SK-N-SH treated with all-trans-retinoic acid at 6 μM for 48 hours (cell line): ENCODE results near the gene UBE2G1.

Experiments
- ATAC-seq: fragments of 200-7000 bp; cut with Tn5 transposase; 3 replicates; pipeline ENCODE4 v1.9.1; 2020; ENCODE audit warnings: mild to moderate bottlenecking, moderate library complexity
- ARNTL ChIP-seq: fragments of 450-650 bp; formaldehyde crosslinking; IDR thresholded peaks from 2 replicates; pipeline ENCODE4 v1.5.0; 2020; ENCODE audit warnings: low read depth, mild to moderate bottlenecking, moderate library complexity, borderline replicate concordance
- BACH2 ChIP-seq: fragments of 250-450 bp; sonication (Bioruptor Pico); IDR thresholded peaks from 2 replicates; pipeline ENCODE4 v1.9.0; 2021; ENCODE audit warnings: mild to moderate bottlenecking, borderline replicate concordance
- CSDC2 ChIP-seq: fragments of 250-450 bp; sonication (Bioruptor Pico); IDR thresholded peaks from 2 replicates; pipeline ENCODE4 v1.5.0; 2020; ENCODE audit warnings: mild to moderate bottlenecking, moderate library complexity
- GLIS3 ChIP-seq: fragments of 250-450 bp; sonication (Bioruptor Pico); IDR thresholded peaks from 2 replicates; pipeline ENCODE4 v1.5.0; 2020; ENCODE audit warnings: mild to moderate bottlenecking, moderate library complexity
- ISL1 ChIP-seq: fragments of 250-450 bp; sonication (Bioruptor Pico); IDR thresholded peaks from 2 replicates; pipeline ENCODE4 v2.1.2; 2022; ENCODE audit warnings: mild to moderate bottlenecking, moderate library complexity
- OSR1 ChIP-seq: fragments of 250-450 bp; sonication (Bioruptor Pico); IDR thresholded peaks from 2 replicates; pipeline ENCODE4 v1.8.0; 2022; ENCODE audit warnings: moderate library complexity, mild to moderate bottlenecking, inconsistent platforms
- PPARA ChIP-seq: fragments of 250-450 bp; sonication (Bioruptor Pico); IDR thresholded peaks from 2 replicates; pipeline ENCODE4 v1.5.0; 2020; ENCODE audit warnings: mild to moderate bottlenecking, borderline replicate concordance
- RARB ChIP-seq: fragments of 250-450 bp; sonication (Bioruptor Pico); IDR thresholded peaks from 2 replicates; pipeline ENCODE4 v1.8.0; 2021; ENCODE audit warnings: mild to moderate bottlenecking, moderate library complexity
- SNAI2 ChIP-seq: fragments of 250-450 bp; sonication (Bioruptor Pico); IDR thresholded peaks from 2 replicates; pipeline ENCODE4 v1.5.0; 2020; ENCODE audit warnings: mild to moderate bottlenecking, moderate library complexity
- TCF4 ChIP-seq: fragments of 250-450 bp; sonication (Bioruptor Pico); IDR thresholded peaks from 2 replicates; pipeline ENCODE4 v1.8.0; 2021; ENCODE audit warnings: mild to moderate bottlenecking, moderate library complexity, borderline replicate concordance
- TOX ChIP-seq: fragments of 250-450 bp; sonication (Bioruptor Pico); IDR thresholded peaks from 2 replicates; pipeline ENCODE4 v1.8.0; 2021; ENCODE audit warnings: mild to moderate bottlenecking, moderate library complexity, borderline replicate concordance
- ZFP3 ChIP-seq: fragments of 250-450 bp; sonication (Bioruptor Pico); IDR thresholded peaks from 2 replicates; pipeline ENCODE4 v1.5.0; 2020; ENCODE audit warnings: mild to moderate bottlenecking, moderate library complexity
- ZFP30 ChIP-seq: fragments of 450-650 bp; formaldehyde crosslinking; IDR thresholded peaks from 2 replicates; pipeline ENCODE4 v1.5.0; 2022; ENCODE audit warnings: mild to moderate bottlenecking, moderate library complexity
- ZNF565 ChIP-seq: fragments of 450-650 bp; formaldehyde crosslinking; conservative IDR thresholded peaks from 2 replicates; pipeline ENCODE4 v1.5.0; 2020; ENCODE audit warnings: low read depth, mild to moderate bottlenecking, moderate library complexity
- ZNF70 ChIP-seq: fragments of 450-650 bp; formaldehyde crosslinking; IDR thresholded peaks from 2 replicates; pipeline ENCODE4 v1.5.0; 2020; ENCODE audit warnings: mild to moderate bottlenecking, moderate library complexity
- TF ChIP-seq, protein P1 (sequence below): fragments of 250-450 bp; sonication (Bioruptor Pico); IDR thresholded peaks from 2 replicates; pipeline ENCODE4 v1.8.0; 2020; ENCODE audit warnings: mild to moderate bottlenecking, moderate library complexity, borderline replicate concordance
- TF ChIP-seq, protein P2 (sequence below): fragments of 250-450 bp; sonication (Bioruptor Pico); IDR thresholded peaks from 2 replicates; pipeline ENCODE4 v1.5.1; 2021; ENCODE audit warnings: mild to moderate bottlenecking, moderate library complexity
- TF ChIP-seq, protein P3 (sequence below): fragments of 250-450 bp; sonication (Bioruptor Pico); IDR thresholded peaks from 2 replicates; pipeline ENCODE4 v1.5.0; 2020; ENCODE audit warnings: mild to moderate bottlenecking, moderate library complexity
- TF ChIP-seq, protein P4 (sequence below): fragments of 250-450 bp; sonication (Bioruptor Pico); IDR thresholded peaks from 2 replicates; pipeline ENCODE4 v1.8.0; 2021; ENCODE audit warnings: low read depth, mild to moderate bottlenecking, moderate library complexity, borderline replicate concordance
- TF ChIP-seq, protein P5 (sequence below): fragments of 250-450 bp; sonication (Bioruptor Pico); IDR thresholded peaks from 2 replicates; pipeline ENCODE4 v1.5.1; 2020; ENCODE audit warnings: low read depth, mild to moderate bottlenecking, moderate library complexity

Gene UBE2G1

DNA sequence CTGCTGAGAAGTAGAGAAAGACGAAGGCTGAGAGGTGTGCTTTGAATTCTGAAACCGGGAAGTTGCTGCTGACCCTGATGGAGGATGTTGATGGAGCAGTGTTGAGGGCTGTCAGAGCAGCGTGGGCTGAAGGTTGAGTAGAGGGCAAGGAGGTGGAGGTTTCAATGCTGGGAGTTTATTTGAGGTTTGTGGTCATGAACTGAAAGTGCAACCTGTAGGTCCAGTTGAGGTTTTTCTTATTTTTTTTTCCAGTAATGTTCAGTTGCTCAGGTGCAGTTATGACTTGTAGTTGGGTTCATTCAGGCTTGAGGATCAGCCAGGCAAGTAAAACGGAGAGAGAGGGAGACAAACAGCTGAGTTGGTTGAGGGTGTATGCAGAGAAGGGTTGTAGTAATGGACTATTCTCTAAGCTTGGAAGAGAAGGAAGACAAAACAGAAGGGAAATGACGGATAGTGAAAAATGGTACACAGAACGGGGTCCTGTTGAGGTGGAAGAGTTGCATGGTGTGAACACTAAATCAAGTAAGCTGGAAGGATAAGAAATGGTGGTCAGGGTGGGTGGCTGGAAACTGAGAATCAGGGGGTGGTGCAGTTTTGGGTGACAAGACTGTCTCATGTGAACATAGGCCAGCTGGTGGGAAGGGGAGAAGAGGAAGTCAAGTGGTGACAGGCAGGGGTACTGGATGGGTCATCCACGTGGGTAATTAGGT lies 8.7 kb upstream of the UBE2G1 start:
- ATAC-seq, result no peak
- TF ChIP-seq TCF4 (CRISPR knock-in tag) (no peak), ZNF70 (CRISPR knock-in tag) (no peak), BACH2 (CRISPR knock-in tag) (no peak), SNAI2 (CRISPR knock-in tag) (no peak), RARB (CRISPR knock-in tag) (no peak), OSR1 (no peak), CSDC2 (no peak), ARNTL (CRISPR knock-in tag) (no peak), ISL1 (no peak)
- TF ChIP-seq, protein P1, sequence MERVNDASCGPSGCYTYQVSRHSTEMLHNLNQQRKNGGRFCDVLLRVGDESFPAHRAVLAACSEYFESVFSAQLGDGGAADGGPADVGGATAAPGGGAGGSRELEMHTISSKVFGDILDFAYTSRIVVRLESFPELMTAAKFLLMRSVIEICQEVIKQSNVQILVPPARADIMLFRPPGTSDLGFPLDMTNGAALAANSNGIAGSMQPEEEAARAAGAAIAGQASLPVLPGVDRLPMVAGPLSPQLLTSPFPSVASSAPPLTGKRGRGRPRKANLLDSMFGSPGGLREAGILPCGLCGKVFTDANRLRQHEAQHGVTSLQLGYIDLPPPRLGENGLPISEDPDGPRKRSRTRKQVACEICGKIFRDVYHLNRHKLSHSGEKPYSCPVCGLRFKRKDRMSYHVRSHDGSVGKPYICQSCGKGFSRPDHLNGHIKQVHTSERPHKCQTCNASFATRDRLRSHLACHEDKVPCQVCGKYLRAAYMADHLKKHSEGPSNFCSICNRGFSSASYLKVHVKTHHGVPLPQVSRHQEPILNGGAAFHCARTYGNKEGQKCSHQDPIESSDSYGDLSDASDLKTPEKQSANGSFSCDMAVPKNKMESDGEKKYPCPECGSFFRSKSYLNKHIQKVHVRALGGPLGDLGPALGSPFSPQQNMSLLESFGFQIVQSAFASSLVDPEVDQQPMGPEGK, result no peak
- TF ChIP-seq, protein P2, sequence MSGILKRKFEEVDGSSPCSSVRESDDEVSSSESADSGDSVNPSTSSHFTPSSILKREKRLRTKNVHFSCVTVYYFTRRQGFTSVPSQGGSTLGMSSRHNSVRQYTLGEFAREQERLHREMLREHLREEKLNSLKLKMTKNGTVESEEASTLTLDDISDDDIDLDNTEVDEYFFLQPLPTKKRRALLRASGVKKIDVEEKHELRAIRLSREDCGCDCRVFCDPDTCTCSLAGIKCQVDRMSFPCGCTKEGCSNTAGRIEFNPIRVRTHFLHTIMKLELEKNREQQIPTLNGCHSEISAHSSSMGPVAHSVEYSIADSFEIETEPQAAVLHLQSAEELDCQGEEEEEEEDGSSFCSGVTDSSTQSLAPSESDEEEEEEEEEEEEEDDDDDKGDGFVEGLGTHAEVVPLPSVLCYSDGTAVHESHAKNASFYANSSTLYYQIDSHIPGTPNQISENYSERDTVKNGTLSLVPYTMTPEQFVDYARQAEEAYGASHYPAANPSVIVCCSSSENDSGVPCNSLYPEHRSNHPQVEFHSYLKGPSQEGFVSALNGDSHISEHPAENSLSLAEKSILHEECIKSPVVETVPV (CRISPR knock-in tag), result no peak
- TF ChIP-seq, protein P3, sequence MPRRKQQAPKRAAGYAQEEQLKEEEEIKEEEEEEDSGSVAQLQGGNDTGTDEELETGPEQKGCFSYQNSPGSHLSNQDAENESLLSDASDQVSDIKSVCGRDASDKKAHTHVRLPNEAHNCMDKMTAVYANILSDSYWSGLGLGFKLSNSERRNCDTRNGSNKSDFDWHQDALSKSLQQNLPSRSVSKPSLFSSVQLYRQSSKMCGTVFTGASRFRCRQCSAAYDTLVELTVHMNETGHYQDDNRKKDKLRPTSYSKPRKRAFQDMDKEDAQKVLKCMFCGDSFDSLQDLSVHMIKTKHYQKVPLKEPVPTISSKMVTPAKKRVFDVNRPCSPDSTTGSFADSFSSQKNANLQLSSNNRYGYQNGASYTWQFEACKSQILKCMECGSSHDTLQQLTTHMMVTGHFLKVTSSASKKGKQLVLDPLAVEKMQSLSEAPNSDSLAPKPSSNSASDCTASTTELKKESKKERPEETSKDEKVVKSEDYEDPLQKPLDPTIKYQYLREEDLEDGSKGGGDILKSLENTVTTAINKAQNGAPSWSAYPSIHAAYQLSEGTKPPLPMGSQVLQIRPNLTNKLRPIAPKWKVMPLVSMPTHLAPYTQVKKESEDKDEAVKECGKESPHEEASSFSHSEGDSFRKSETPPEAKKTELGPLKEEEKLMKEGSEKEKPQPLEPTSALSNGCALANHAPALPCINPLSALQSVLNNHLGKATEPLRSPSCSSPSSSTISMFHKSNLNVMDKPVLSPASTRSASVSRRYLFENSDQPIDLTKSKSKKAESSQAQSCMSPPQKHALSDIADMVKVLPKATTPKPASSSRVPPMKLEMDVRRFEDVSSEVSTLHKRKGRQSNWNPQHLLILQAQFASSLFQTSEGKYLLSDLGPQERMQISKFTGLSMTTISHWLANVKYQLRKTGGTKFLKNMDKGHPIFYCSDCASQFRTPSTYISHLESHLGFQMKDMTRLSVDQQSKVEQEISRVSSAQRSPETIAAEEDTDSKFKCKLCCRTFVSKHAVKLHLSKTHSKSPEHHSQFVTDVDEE (CRISPR knock-in tag), result no peak
- TF ChIP-seq, all 23 proteins: peak for 0

DNA sequence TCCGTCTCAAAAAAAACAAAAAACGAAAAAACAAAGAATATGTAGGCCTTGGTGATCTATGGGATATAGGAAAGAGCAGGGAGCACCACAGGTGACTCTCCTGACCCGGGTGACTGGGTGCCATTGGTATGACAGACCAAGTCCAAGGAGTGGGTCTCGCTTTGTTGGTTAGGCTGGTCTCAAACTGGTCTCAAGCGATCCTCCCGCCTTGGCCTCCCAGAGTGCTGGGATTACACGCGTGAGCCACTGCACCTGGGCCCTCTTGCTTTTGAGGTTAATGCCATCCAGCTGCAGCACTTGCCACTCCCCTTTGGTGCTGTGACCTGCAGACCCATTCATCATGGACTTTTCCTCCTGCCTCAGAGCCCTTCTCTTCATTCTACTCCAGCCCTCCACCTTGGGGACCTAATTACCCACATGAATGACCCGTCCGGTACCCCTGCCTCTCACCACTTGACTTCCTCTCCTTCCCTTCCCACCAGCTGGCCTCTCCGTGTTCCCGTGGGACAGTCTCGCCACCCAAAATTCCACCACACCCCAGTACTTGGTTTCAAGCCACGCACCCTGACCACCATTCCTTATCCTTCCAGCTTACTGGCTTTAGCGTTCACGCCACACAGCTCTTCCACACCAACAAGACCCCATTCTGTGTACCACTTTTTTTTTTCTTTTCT lies 3.2 kb upstream of the UBE2G1 start:
- TF ChIP-seq ZNF70 (CRISPR knock-in tag) (no peak), ARNTL (CRISPR knock-in tag) (no peak), ZFP3 (CRISPR knock-in tag) (no peak), OSR1 (no peak), ZFP30 (CRISPR knock-in tag) (no peak), BACH2 (CRISPR knock-in tag) (no peak), ISL1 (no peak), ZNF565 (CRISPR knock-in tag) (no peak), PPARA (CRISPR knock-in tag) (no peak), SNAI2 (CRISPR knock-in tag) (no peak), GLIS3 (CRISPR knock-in tag) (no peak), TOX (CRISPR knock-in tag) (no peak), CSDC2 (no peak), TCF4 (CRISPR knock-in tag) (no peak)
- TF ChIP-seq, protein P1, result no peak
- TF ChIP-seq, protein P4, sequence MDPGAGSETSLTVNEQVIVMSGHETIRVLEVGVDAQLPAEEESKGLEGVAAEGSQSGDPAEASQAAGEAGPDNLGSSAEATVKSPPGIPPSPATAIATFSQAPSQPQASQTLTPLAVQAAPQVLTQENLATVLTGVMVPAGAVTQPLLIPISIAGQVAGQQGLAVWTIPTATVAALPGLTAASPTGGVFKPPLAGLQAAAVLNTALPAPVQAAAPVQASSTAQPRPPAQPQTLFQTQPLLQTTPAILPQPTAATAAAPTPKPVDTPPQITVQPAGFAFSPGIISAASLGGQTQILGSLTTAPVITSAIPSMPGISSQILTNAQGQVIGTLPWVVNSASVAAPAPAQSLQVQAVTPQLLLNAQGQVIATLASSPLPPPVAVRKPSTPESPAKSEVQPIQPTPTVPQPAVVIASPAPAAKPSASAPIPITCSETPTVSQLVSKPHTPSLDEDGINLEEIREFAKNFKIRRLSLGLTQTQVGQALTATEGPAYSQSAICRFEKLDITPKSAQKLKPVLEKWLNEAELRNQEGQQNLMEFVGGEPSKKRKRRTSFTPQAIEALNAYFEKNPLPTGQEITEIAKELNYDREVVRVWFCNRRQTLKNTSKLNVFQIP (CRISPR knock-in tag), result no peak
- TF ChIP-seq, protein P5, sequence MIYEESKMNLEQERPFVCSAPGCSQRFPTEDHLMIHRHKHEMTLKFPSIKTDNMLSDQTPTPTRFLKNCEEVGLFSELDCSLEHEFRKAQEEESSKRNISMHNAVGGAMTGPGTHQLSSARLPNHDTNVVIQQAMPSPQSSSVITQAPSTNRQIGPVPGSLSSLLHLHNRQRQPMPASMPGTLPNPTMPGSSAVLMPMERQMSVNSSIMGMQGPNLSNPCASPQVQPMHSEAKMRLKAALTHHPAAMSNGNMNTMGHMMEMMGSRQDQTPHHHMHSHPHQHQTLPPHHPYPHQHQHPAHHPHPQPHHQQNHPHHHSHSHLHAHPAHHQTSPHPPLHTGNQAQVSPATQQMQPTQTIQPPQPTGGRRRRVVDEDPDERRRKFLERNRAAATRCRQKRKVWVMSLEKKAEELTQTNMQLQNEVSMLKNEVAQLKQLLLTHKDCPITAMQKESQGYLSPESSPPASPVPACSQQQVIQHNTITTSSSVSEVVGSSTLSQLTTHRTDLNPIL, result no peak
- TF ChIP-seq, all 23 proteins: peak for 0
- ATAC-seq, result no peak
